COLO668 (cell line): ENCODE results near the gene LINC00305.

ENCODE experiments used
- DNase-seq: peaks from one replicate; lab custom pipeline; 2025; ENCODE audit not compliant: unreplicated experiment; lab: John Stamatoyannopoulos, UW

LINC00305 gene

GRCh38 chr18:64116571-64117175 is 32.2 kb downstream of the LINC00305 start:
- no peak for DNase-seq

- no peak for DNase-seq
Measured at GRCh38 chr18:64115881-64116280, 33.0 kb downstream of the LINC00305 start.

GRCh38 chr18:64111950-64112349 is 36.9 kb downstream of the LINC00305 start:
- DNase-seq, result no peak

GRCh38 chr18:64110692-64111480 is 38.0 kb downstream of the LINC00305 start:
- DNase-seq, result no peak

GRCh38 chr18:64103986-64104385 is 44.9 kb downstream of the LINC00305 start:
- DNase-seq, result no peak

- DNase-seq, result no peak
Measured at GRCh38 chr18:64100116-64100922, 48.6 kb downstream of the LINC00305 start.

GRCh38 chr18:64099244-64099643 is 49.6 kb downstream of the LINC00305 start:
- no peak for DNase-seq

GRCh38 chr18:64097497-64097896 is 51.4 kb downstream of the LINC00305 start:
- no peak for DNase-seq

- DNase-seq, result no peak
Measured at GRCh38 chr18:64095056-64095455, 53.8 kb downstream of the LINC00305 start.

GRCh38 chr18:64094210-64094609 is 54.7 kb downstream of the LINC00305 start:
- no peak for DNase-seq

GRCh38 chr18:64091526-64091925 is 57.4 kb downstream of the LINC00305 start:
- DNase-seq, result no peak

- no peak for DNase-seq
Measured at GRCh38 chr18:64090876-64091275, 58.0 kb downstream of the LINC00305 start.

GRCh38 chr18:64083916-64084315 is 65.0 kb downstream of the LINC00305 start:
- DNase-seq, result no peak

GRCh38 chr18:64082513-64082912 is 66.4 kb downstream of the LINC00305 start:
- DNase-seq, result no peak

GRCh38 chr18:64082054-64082453 is 66.8 kb downstream of the LINC00305 start:
- DNase-seq, result no peak

GRCh38 chr18:64073971-64074370 is 74.9 kb downstream of the LINC00305 start:
- DNase-seq, result no peak

- no peak for DNase-seq
Measured at GRCh38 chr18:64055019-64055418, 93.9 kb downstream of the LINC00305 start.

GRCh38 chr18:64053246-64053645 is 95.6 kb downstream of the LINC00305 start:
- DNase-seq, result no peak

GRCh38 chr18:64052772-64053171 is 96.1 kb downstream of the LINC00305 start:
- DNase-seq, result no peak

GRCh38 chr18:64044616-64045015 is 104.3 kb downstream of the LINC00305 start:
- DNase-seq, result no peak

GRCh38 chr18:64042728-64043358 is 106.0 kb downstream of the LINC00305 start:
- no peak for DNase-seq
